ENCODE results near the gene MBOAT1.

DNA sequence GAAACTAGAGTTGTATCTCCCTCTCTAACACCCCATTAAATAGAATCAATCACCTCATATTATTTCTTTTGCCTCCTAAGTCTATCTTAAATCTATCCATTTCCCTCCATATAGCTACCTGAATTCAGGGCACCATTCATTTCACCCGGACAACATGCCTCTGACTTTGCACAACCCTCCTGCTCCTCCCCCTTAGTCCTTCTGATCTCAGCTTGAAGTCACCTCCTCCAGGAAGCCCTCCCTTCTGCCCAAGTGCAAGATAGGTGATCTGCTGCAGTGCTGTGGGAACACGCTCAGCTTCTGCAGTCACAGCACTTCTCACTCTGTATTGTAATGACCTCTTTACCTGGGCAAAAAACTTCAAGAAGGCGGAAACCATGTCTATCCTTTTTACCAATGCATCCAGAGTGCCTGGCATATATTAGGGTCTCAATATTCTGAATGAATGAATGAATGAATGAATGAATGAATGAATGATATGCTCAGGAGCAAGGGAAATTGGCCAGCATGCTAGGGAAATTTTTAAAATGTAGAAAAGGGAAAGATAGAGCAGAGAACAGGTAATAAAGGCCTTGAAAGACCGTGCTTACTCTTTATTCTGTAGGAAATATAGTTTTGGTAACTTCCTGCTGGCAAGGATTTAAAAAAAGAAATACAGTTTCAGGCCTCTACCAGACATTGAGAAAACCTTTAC, 41.7 kb downstream of the MBOAT1 start:
- TF ChIP-seq, protein P1, sequence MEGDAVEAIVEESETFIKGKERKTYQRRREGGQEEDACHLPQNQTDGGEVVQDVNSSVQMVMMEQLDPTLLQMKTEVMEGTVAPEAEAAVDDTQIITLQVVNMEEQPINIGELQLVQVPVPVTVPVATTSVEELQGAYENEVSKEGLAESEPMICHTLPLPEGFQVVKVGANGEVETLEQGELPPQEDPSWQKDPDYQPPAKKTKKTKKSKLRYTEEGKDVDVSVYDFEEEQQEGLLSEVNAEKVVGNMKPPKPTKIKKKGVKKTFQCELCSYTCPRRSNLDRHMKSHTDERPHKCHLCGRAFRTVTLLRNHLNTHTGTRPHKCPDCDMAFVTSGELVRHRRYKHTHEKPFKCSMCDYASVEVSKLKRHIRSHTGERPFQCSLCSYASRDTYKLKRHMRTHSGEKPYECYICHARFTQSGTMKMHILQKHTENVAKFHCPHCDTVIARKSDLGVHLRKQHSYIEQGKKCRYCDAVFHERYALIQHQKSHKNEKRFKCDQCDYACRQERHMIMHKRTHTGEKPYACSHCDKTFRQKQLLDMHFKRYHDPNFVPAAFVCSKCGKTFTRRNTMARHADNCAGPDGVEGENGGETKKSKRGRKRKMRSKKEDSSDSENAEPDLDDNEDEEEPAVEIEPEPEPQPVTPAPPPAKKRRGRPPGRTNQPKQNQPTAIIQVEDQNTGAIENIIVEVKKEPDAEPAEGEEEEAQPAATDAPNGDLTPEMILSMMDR (IDR thresholded peaks at IDR 0.05): no peak
- no peak for TF ChIP-seq POLR2A (IDR thresholded peaks at IDR 0.05)

All from testis (tissue), 2 donors.